KMS-11 (cell line): ENCODE results near the gene TMEM185B.

Experiments used
- H2AFZ ChIP-seq: fragments of 200-600 bp; sonication (generic); 2 replicates; pipeline ENCODE4 v1.6.1; 2016; ENCODE audit warnings: antibody characterized with exemption, mixed run types, low read depth
- H3K27ac ChIP-seq: fragments of 200-600 bp; sonication (generic); 2 replicates; pipeline ENCODE4 v1.6.1; 2016; ENCODE audit warnings: mild to moderate bottlenecking, mixed run types
- H3K27me3 ChIP-seq: fragments of 200-600 bp; sonication (generic); 2 replicates; pipeline ENCODE4 v1.6.1; 2017; ENCODE audit warnings: mild to moderate bottlenecking, low read depth, mixed run types, moderate library complexity; ENCODE audit not compliant: insufficient read depth
- H3K36me3 ChIP-seq: fragments of 200-600 bp; sonication (generic); 2 replicates; pipeline ENCODE4 v1.6.1; 2017; ENCODE audit warnings: mild to moderate bottlenecking, mixed run types; ENCODE audit not compliant: insufficient read depth
- H3K4me1 ChIP-seq: fragments of 200-600 bp; sonication (generic); 2 replicates; pipeline ENCODE4 v1.6.1; 2016; ENCODE audit warnings: mild to moderate bottlenecking, low read depth, mixed run types; ENCODE audit not compliant: poor library complexity, severe bottlenecking
- H3K4me2 ChIP-seq: fragments of 200-600 bp; sonication (generic); 2 replicates; pipeline ENCODE4 v1.7.0; 2016; ENCODE audit warnings: mild to moderate bottlenecking, mixed run types
- H3K4me3 ChIP-seq: fragments of 200-600 bp; sonication (generic); IDR thresholded peaks from 2 replicates; pipeline ENCODE4 v1.6.1; 2017; ENCODE audit warnings: low read depth, low read length, mixed read lengths; ENCODE audit not compliant: insufficient read depth
- H3K79me2 ChIP-seq: fragments of 200-600 bp; sonication (generic); 2 replicates; pipeline ENCODE4 v1.6.1; 2016; ENCODE audit warnings: low read depth, mixed run types; ENCODE audit not compliant: insufficient read depth
- H3K9ac ChIP-seq: fragments of 200-600 bp; sonication (generic); 2 replicates; pipeline ENCODE4 v1.6.1; 2016; ENCODE audit warnings: mild to moderate bottlenecking, mixed run types
- H4K20me1 ChIP-seq: fragments of 200-600 bp; sonication (generic); 2 replicates; pipeline ENCODE4 v1.6.1; 2016; ENCODE audit warnings: mild to moderate bottlenecking, mixed run types; ENCODE audit not compliant: insufficient read depth
- CTCF ChIP-seq: fragments of 200-600 bp; sonication (generic); conservative IDR thresholded peaks from 2 replicates; pipeline ENCODE4 v1.6.1; 2017; ENCODE audit warnings: low read depth, mild to moderate bottlenecking, antibody characterized with exemption, low read length, moderate library complexity, mixed read lengths

Gene TMEM185B

GRCh38 chr2:120195553-120195952 lies 27.6 kb downstream of the TMEM185B start:
- Histone ChIP-seq H3K4me3 (no peak overlapping the region), H3K27ac (no peak overlapping the region), H2AFZ (no peak overlapping the region), H3K4me2 (no peak overlapping the region), H3K27me3 (no peaks in the 10 kb centered on the region), H3K9ac (no peak overlapping the region), H4K20me1 (no peaks in the 10 kb centered on the region), H3K36me3 (no peaks in the 10 kb centered on the region), H3K79me2 (no peaks in the 10 kb centered on the region), H3K4me1 (no peaks in the 10 kb centered on the region)
- TF ChIP-seq CTCF: no peak

- no peak overlapping the region for H3K9ac ChIP-seq
- H3K4me3 ChIP-seq: no peak overlapping the region
- no peak overlapping the region for H3K4me2 ChIP-seq
- H3K79me2 ChIP-seq: no peaks in the 10 kb centered on the region
- no peak for TF ChIP-seq CTCF
- H3K27me3 ChIP-seq: no peaks in the 10 kb centered on the region
- no peak overlapping the region for H2AFZ ChIP-seq
- H3K36me3 ChIP-seq: no peaks in the 10 kb centered on the region
- no peaks in the 10 kb centered on the region for H3K4me1 ChIP-seq
- H3K27ac ChIP-seq: no peak overlapping the region
- H4K20me1 ChIP-seq: no peaks in the 10 kb centered on the region
Measured at GRCh38 chr2:120192280-120192679, 30.9 kb downstream of the TMEM185B start.

GRCh38 chr2:120189189-120189588 lies 34.0 kb downstream of the TMEM185B start:
- Histone ChIP-seq H3K4me3 (no peak overlapping the region), H2AFZ (no peak overlapping the region), H3K36me3 (no peaks in the 10 kb centered on the region), H4K20me1 (no peaks in the 10 kb centered on the region), H3K27ac (no peak overlapping the region), H3K4me1 (no peaks in the 10 kb centered on the region), H3K27me3 (no peaks in the 10 kb centered on the region), H3K4me2 (no peak overlapping the region), H3K9ac (no peak overlapping the region), H3K79me2 (no peaks in the 10 kb centered on the region)
- TF ChIP-seq CTCF: no peak

- H3K4me2 ChIP-seq: no peak overlapping the region
- no peaks in the 10 kb centered on the region for H3K4me1 ChIP-seq
- H2AFZ ChIP-seq: no peak overlapping the region
- no peaks in the 10 kb centered on the region for H3K27me3 ChIP-seq
- H3K79me2 ChIP-seq: no peaks in the 10 kb centered on the region
- H3K4me3 ChIP-seq: no peak overlapping the region
- no peak for TF ChIP-seq CTCF
- no peaks in the 10 kb centered on the region for H3K36me3 ChIP-seq
- no peak overlapping the region for H3K9ac ChIP-seq
- no peaks in the 10 kb centered on the region for H4K20me1 ChIP-seq
- H3K27ac ChIP-seq: no peak overlapping the region
Measured at GRCh38 chr2:120182019-120182560, 41.1 kb downstream of the TMEM185B start.
